NK-92 (cell line): ENCODE results near the gene SLC33A1.
"Not testable (repeated sequence)": the region's sequence is repeated elsewhere in the genome, so short reads cannot be mapped to it uniquely, and the experiment has no call there.

Experiments used
- DNase-seq: peaks from one replicate; lab custom pipeline; 2025; ENCODE audit not compliant: unreplicated experiment; lab: John Stamatoyannopoulos, UW

SLC33A1 gene

DNA sequence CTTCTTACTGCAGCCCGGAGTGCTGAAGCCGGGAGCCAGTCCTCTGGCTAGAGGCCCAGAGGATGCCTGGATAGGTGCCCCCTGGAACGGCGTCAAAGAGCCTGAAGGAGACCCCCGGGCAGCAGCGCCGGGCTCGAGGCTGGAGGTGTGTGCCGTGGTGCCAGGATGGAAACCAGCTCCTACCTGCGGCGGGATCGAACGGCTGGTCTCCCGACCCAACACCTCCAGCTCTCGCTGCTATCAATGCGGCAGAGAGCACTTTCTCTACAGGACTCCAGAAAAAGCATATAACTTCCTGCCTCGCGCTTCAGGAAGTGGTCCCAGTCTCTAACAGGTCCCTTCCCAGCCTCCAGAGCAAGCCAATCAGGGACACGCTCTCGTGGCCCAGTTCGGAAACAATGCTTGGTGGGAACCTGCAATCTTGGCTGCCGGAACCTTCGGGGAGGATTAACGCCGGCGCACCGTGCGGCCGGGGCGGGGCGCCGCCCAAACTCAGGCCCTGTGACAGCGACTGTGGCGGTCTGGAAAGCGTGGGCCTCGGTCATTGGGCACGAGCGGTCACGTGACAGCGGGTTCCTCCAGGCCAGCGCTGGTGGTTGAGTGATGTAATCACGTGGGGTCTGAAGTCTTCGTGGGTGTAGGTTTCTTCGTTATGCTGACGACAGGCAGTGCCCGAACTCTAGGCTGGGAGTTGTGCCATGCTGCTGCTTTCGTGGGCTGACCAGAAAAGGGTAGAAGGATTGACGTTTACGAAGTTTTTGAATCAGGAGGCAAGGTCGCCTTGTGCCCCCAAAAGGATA is at the start of gene SLC33A1:
TSS of gene SLC33A1 (minus strand) at position 287 of the 800 bp plus-strand sequence. CDS start 430 bp downstream, outside the sequence.
- peak; percentile 90 for DNase-seq

DNA sequence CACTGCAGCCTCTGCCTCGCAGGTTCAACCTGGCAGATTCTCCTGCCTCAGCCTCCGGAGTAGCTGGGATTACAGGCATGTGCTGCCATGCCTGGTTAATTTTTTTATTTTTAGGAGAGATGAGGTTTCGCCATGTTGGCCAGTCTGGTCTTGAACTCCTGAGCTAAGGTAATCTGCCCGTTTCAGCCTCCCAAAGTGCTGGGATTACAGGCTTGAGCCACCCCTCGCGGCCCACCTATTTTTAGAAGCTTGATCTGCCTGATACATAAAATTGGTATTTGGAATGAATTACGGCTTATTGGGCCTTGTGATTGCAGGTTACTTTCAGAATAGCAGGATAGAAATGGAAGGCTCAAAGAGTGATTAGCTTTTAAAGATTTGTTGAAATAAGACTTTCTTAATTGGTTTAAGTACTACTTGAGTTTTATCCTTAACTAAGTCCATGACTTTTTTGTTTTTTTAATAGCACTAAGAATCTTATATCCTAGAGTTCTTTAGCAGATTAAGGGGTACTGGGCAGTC is 41.2 kb upstream of the SLC33A1 start:
- DNase-seq: no peak

DNA sequence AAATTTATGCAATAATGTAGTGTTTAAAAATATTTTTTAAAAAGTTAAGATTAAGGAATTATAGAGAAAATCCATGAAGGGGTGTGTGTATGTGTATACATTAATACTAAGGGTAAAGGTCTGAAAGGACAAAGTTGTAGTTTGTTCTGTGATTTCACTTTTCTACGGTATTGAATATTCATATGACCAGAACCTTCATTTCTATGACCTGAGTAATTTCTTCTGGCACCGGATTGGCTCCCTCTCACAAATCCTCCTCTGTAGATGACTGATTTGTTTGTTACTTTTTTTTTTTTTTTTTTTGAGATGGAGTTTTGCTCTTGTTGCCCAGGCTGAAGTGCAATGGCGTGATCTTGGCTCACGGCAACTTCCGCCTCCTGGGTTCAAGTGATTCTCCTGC is 37.1 kb upstream of the SLC33A1 start:
- DNase-seq: no peak

DNA sequence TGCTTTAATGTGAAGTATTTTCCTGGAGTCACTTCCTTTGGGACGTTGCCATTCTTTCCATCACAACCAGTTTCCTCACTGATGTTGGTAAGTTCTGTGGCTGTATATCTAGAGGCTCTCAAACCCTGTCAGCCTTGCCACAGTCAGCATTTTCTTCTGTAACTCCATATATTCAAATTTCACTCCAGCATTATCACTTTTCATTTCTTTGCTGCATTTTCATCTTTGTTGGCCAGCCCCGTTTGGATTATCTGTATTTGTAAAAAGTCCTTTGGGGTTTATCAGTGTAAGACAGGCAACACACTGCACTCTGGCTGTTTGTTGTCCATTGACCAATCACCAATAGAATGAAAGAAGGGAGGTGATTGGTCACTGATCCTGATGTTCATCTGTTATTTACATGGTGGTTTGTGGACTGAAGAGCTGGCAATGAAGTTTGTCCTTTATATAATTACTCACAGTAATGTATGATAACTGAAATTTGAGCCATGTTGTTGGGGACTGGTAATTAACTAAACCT is 36.5 kb upstream of the SLC33A1 start:
- DNase-seq: no peak

DNA sequence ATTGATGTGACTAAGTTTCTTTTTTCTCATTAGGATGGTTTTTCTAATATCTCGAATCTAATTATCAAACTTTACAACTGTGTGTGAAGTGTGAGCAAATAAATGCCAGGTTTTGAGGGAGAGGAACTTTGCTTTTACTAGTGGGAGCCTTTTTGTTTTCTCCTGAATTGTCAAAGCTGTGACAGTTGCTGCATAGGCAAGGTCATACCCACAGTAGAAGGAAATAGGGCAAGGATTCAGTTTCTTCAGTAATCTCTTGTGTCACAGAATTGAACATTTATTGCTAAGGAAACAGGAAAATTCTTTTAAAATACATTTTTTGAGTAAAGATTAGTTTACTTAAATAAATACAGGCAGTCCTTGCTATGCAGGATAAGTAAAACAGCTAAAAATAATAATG is 35.7 kb upstream of the SLC33A1 start:
- no peak for DNase-seq

DNA sequence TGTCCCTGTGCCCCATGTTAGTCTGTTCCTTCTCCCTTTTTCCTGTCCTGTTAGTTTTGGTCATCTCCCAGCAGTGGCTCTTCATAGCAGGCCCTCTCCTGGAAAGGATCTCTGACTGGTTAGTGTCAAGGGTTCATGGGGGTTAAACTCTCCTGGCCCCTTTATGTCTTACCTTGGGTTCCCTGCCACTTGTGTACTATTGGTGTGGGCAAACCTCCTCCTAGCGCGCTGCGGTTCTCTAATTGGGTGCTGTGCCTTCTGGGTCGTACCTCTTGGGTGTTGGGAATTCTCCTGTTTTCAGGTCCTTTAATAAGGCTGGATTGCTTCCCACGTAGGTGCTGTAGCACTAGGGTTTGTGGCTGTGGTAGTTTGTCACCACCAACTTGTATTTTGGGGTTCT is 35.0 kb upstream of the SLC33A1 start:
- DNase-seq: no peak

DNA sequence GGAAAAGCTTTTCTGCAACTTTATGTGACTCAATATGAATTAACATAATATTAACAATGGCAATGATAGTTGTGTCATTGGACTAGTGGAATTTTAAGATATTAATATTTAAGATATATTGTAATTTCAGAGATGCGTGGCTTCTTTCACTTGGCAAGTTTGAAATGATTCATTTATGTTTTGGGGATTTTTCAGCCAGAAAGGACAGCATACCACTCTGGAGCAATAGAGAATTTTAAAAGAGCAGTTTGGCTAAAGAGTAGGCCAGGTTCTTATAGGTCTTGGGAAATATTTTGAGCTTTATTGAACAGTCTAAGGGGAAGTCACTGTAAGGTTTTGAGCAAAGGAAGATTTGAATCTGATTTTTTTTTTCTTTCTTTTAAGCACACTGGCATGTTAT is 32.7 kb upstream of the SLC33A1 start:
- DNase-seq: no peak

DNA sequence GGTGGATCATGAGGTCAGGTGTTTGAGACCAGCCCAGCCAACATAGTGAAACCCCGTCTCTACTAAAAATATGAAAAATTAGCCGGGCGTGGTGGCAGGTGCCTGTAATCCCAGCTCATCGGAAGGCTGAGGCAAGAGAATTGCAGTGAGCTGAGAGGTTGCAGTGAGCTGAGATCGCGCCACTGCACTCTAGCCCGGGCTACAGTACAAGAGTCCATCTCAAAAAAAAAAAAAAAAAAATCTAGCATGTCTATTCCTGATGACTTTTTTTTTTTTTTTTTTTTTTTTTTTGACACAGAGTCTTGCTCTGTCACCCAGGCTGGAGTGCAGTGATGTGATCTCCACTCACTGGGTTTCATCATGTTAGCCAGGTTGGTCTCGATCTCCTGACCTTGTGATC is 32.1 kb upstream of the SLC33A1 start:
- DNase-seq: not testable (repeated sequence)

DNA sequence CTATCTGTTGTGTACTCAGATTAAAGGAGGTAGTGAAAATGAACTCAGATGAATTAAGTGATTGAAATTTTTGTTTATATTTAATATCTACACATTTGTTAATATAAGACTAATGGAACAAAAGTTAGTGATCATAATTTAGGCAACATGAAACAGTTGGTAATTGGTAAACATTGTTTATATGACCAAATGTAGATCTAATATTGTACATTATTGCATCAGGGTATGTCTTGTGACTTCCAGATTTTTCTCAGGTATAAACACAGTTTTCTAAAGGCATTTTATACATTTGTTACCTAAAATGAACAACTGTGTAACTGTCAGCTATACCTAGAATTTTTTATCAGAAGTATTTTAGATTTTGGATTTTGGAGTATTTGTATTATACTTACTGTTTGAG is 31.1 kb upstream of the SLC33A1 start:
- no peak for DNase-seq

DNA sequence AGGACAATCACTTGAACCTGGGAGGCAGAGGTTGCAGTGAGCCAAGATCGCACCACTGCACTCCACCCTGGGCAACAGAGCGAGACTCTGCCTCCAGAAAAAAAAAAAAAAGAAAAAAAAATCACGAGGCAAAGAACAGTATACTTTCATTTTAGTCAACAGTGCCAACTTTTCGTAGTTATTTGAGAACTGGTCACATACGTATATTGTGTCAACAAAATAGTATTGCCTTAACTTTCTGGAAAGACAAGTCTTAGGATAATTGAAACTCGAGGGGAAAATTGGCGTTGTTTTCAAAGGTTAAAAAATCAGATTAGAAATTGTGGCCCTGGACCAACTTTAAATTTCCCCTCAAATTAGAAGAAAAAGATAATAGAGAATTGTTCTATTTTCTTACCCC is 30.1 kb upstream of the SLC33A1 start:
- no peak for DNase-seq

DNA sequence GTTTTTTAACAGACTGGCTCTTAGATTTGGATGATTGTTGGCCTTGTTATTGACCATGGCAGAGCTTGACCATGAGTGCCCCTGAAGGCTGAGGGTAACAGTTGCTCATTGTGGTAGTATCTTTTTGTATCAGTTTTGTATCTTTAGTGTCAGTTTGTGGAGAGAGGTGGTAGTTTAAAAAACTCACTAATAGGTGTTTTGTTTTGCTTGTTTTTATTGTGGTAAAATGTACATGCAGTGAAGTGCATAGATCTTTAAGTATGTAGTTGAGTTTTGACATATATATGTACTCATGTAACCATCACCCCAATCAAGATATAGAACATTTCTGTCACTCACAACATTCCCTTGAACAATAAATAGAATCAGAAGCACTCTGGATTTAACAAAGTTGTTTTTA is 26.1 kb upstream of the SLC33A1 start:
- DNase-seq: no peak

DNA sequence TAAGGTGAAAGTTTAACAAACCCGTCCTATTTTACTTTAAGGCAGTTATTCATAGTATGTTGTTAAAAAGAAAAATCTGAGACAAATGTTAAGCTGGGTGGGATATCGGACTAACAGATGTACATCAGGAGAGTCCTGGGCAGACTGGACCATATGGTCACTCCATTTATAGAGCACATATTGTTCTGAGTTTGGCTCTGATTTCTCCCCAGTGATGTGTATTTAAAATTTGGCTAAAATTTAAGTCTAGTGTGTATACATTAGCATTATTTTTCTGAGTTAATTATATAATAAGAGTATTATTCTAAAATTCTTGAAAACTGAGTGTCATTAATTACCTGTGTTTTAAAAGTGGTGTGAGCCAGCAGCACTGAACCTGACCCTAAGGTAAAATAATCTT is 22.3 kb upstream of the SLC33A1 start:
- no peak for DNase-seq

DNA sequence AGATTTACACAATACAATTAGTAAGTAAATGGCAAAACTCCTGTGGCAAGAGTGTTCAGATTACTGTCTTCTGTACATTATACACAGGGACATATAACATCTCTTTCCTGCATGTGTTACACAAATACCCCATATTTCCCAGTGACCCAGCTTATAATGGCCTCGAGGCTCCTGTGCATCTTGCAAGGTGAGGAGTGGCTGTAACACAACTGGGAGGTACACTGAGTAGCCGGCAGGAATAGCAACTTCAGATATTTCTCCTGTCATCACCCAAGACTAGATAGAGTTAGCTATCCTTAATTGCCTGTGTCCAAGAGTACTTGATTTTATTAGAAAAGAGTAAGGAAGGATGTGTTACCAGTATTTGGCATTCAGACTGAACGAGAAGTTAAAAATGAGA is 21.8 kb upstream of the SLC33A1 start:
- DNase-seq: no peak

DNA sequence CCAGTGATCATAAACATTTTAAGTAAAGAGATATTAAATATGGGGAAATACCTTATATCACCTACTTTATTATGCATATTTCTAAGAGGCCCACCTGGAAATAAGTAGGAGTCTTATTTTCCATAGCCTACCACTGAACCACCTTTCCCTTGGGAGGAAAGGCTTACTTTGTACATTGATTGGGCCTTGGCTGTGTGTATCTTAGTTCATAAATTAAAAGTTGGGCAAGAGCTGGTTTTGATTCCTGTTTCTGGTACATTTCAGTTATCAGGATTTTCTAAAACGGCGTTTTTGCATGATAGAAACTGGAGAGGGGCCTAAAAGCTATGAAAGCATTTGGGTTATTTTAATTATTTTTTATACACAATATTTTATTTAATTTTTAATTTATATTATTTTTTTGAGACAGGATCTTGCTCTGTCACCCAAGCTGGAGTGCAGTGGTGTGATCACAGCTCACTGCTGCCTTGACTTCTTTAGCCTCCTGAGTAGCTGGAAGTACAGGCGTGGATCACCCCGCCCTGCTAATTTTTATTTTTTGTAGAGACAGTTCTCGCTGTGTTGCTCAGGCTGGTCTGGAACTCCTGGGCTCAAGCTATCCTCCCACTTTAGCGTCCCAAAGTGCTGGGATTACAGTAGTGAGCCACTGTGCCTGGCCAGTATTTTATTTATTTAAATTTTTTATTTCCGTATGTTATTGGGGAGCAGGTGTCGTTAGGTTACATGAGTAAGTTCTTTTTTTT is 18.8 kb upstream of the SLC33A1 start:
- DNase-seq: no peak

DNA sequence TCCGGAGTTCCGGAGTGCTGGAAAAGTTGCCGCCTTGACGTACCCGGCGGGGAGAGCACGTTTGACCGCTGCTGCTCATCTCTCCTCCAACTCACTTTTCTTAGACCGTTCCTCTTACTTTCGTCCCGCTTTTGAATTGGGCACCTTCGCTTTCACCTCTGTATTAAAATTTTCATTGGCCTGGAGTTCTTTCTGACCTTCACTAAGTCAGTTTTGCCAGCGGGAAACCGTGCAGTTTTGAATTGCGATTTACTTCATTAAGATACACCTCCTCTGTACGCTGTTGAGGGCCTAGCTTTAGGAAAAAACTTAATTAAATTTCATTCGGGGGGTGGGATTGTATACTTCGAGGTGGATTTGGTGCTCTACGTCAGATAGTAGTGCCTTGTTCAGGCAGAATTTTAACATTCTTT is 17.5 kb upstream of the SLC33A1 start:
- DNase-seq: no peak

DNA sequence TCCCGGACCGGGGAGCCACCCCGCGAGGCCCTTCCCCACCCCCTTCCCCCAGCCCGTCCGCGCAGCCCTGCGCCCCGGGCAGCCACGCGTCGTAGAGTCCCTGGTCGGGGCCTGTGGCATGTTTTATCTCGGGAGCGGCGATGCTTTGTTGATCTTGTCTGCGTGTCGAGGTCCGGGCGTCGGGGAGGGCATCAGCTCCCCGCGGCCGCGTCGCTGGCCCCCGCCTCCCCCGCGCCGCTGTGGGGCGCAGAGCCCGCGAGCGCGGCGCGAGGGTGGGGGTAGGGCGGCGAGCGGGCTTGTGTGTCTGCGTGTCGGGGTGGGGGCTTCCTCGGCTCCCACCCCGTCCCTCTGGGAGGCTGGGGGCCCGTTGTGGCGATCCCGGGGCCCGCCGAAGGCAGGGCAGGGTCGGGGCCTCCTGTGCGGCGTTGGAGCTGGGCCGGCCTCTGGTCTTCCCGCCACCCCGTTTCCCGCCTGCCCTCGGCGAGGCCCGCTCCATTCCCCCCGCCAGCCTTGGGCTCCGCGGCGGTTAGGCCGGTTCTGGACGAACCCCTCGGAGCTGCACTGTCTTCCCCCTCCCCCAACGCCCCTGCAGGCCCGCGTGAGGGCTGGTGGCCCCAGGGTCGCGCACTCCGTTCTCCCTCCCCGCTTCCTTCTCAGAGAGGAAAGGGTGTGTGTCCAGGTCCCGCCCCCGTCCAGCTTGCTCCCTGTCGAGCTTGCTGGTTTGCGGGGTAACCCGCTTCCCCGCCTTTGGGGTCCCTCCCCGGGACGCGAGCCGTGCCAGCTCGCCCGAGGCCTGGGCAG is 16.9 kb upstream of the SLC33A1 start:
- no peak for DNase-seq

DNA sequence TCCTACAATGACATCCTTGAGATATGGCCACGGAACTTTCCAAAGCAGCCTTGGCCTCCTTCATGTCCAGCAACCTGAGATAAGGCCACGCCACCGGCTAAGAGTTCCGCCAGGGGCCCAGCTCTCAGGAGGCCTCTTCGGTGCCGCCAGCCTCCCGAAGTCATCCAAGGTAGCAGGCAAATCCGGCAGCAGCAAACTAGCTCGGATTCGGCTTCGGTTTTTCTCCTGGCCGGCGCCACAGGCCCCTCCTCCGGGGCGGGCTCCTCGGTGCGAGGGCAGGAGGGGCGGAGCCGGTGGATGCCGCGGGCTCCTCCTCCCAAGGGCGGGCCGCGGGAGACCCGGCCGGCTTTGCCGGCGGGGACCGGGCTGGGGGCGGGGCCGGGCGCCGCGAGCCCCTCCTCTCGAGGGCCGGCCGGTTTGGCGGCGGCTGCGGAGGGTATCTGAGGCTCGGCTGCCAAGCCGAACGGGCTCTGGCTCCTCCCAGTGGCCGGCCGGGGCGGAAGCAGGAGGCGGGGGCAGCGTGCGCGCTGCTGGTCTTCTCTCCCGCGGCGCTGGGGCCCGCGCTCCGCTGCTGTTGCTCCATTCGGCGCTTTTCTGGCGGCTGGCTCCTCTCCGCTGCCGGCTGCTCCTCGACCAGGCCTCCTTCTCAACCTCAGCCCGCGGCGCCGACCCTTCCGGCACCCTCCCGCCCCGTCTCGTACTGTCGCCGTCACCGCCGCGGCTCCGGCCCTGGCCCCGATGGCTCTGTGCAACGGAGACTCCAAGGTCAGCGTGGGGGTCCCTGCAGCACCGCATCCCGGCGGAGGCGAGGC is 16.1 kb upstream of the SLC33A1 start, which contains the start of gene GMPS:
TSS of gene GMPS (plus strand) at position 518 of the 812 bp plus-strand sequence. CDS start at position 739, 221 bp downstream.
- peak; percentile 50 for DNase-seq

DNA sequence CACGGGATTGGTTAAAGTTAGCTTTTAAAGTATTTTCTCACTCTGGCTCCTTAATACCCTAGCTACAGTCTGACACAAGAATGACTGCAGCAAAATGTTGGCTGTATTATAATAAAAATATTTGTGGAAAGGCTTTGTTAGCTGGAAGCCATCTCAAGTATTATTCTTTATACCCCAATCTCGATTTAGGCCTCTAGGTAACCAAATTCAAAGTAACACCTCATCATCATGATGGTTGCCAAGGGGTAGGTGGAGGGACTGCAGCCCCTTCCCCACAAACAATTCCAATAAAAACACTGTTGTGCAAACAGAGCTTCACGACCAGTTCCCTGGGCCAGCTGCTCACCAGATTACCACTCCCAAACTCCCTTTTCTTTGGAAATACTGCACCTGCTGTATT is 15.5 kb upstream of the SLC33A1 start:
- DNase-seq: no peak

DNA sequence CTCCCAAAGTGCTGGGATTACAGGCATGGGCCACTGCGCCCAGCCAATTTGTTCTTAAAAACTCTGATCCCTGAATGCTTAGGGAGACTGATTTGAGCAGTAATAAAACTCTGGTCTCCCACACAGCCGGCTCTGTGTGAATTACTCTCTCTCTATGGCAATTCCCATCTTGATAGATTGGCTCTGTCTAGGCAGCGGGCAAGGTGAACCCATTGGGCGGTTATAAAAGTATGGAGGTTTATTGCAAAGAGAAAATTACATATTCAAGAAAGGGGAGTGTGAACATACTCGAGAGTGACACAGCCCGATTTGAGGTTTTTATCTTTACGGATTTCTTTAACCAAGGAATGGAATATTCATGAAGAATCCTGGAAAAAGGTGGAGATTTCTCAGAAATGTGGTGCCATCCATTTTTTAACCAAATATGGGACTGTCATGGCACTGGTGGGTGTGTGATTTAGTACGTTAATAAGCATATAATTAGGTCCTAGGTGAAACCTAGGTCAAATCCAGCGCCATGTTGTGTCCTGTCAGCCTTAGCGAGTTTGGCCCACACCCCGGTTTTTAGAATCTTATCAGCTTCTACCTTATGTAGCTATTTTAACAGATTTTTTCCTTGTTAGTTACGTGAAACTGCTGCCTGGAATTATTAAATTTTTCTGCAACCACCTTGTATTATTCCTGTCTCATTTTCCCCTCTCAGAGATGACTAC is 9.0 kb upstream of the SLC33A1 start:
- no peak for DNase-seq
